ENCODE data around the gene TPRG1L. TPM values are rescaled to one million over a fixed set of nuclear protein-coding genes. Genes with fewer than 3 reads are reported as not detected.

Gene TPRG1L
- total RNA-seq, 4 donors from 2014 or later = 42.6 to 60.3 (median 52.5) TPM

GRCh38 chr1:3618881-3619671, 5.7 kb upstream of the TPRG1L start:
- no peak for TF ChIP-seq CTCF (IDR thresholded peaks at IDR 0.05; ENCODE audit: low read depth)

GRCh38 chr1:3620708-3621107, 4.1 kb upstream of the TPRG1L start:
- TF ChIP-seq CTCF (IDR thresholded peaks at IDR 0.05; ENCODE audit: low read depth) = no peak

- no peak for TF ChIP-seq CTCF (IDR thresholded peaks at IDR 0.05; ENCODE audit: low read depth)
Observed at GRCh38 chr1:3623441-3624199, 1.2 kb upstream of the TPRG1L start.

GRCh38 chr1:3625151-3625907, 514 bp downstream of the TPRG1L start:
- TF ChIP-seq CTCF (IDR thresholded peaks at IDR 0.05; ENCODE audit: low read depth) = no peak

GRCh38 chr1:3626025-3626424, 1.2 kb downstream of the TPRG1L start:
- TF ChIP-seq CTCF (IDR thresholded peaks at IDR 0.05; ENCODE audit: low read depth) = no peak

GRCh38 chr1:3627515-3628253, 2.9 kb downstream of the TPRG1L start:
- TF ChIP-seq CTCF (IDR thresholded peaks at IDR 0.05; ENCODE audit: low read depth) = no peak

All from subcutaneous adipose tissue (tissue), 4 donors.